ENCODE measurements around the gene RPS6KB2. TPM values are rescaled to one million over a fixed set of nuclear protein-coding genes. Genes with fewer than 3 reads are reported as not detected.
"Not testable (repeated sequence)": the region's sequence is repeated elsewhere in the genome, so short reads cannot be mapped to it uniquely, and the experiment has no call there.

Gene RPS6KB2
- total RNA-seq, 1 donor from 2014 or later: 40.0 TPM

DNA sequence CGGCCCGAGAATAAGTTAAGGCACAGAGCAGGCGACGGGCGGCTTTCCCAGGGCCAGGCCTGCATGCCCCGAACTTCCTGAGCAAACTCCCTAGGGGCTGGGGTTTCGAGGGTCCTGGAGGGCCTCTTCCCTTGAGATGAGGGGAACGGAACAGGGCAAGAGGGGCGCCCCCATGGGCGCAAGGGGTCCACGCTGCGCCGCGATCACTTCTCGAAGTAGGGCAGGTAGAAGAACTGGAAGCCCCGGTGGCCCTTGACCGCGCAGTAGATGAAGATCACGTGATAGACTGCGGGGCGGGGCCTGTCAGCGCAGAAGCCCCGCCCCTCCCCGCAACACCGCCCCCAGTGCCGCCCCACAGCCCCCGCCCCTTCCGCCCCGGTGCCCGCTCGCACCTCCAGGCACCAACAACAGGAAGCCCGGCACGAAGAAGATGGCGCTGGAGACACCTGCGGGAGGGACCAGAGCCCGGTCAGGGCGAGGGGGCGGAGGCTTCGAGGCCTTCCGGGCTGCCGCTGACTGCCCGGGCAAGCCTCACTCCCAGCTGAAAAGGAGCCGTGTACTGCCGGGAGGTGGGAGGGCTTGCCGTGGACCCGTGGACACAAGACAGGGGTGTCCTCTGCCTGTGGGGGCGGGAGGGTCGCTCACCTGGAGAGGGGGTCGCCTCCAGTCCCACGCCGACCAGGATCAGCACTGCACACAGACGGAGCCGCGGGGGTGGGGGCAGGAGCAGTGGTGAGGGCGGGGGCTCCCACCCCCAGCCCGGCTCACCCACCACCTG is 36.3 kb downstream of the RPS6KB2 start:
- H3K36me3 ChIP-seq: no peaks in the 10 kb centered on the region
- H3K27me3 ChIP-seq: no peaks in the 10 kb centered on the region
- ATAC-seq (peak; percentile 85), DNase-seq (peak; percentile 96)
- peaks cover 24% of the 10 kb centered on the region for H3K4me1 ChIP-seq
- peak overlapping the region; percentile 92 for H3K27ac ChIP-seq
- intact Hi-C loops (cut with DNase I): no loop called here
- H3K4me3 ChIP-seq: peak overlapping the region; percentile 73
- H3K9me3 ChIP-seq: no peaks in the 10 kb centered on the region
- TF ChIP-seq CTCF (IDR thresholded peaks at IDR 0.05): no peak

- H3K27me3 ChIP-seq: no peaks in the 10 kb centered on the region
- ATAC-seq (no peak), DNase-seq (no peak)
- H3K4me3 ChIP-seq: peak overlapping the region; percentile 73
- intact Hi-C loops (cut with DNase I): no loop called here
- no peak for TF ChIP-seq CTCF (IDR thresholded peaks at IDR 0.05)
- peak overlapping the region; percentile 92 for H3K27ac ChIP-seq
- no peaks in the 10 kb centered on the region for H3K36me3 ChIP-seq
- no peaks in the 10 kb centered on the region for H3K9me3 ChIP-seq
- H3K4me1 ChIP-seq: peaks cover 26% of the 10 kb centered on the region
Measured at GRCh38 chr11:67465189-67465510, 36.9 kb downstream of the RPS6KB2 start.

DNA sequence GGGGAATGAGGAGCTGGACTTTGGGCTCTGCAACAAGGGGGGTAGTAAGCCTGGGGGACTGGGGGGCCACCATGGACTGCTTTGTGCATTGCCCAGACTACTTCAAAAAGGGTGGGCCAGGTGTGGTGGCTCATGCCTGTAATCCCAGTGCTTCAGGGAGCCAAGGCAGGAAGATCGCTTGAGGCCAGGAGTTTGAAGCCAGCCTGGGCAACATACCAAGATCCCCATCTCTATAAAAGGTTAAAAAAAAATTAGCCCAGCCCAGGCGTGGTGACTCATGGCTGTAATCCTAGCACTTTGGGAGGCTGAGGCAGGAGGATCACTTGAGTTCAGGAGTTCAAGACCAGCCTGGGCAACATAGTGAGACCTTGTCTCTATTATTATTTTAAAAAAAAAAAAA is 37.2 kb downstream of the RPS6KB2 start:
- Histone ChIP-seq H3K27ac (peak overlapping the region; percentile 92), H3K4me1 (peaks cover 26% of the 10 kb centered on the region)
- intact Hi-C loops (cut with DNase I): not testable (repeated sequence)

GRCh38 chr11:67466367-67466766 is 38.1 kb downstream of the RPS6KB2 start:
- intact Hi-C loops (cut with DNase I): no loop called here
- no peak for TF ChIP-seq CTCF (IDR thresholded peaks at IDR 0.05)
- ATAC-seq (no peak), DNase-seq (no peak)
- Histone ChIP-seq H3K9me3 (no peaks in the 10 kb centered on the region), H3K27ac (no peak overlapping the region), H3K4me1 (peaks cover 26% of the 10 kb centered on the region), H3K4me3 (no peak overlapping the region), H3K36me3 (no peaks in the 10 kb centered on the region), H3K27me3 (no peaks in the 10 kb centered on the region)

More for the DNA sequence above, 37.2 kb downstream of the RPS6KB2 start:
- ATAC-seq, DNase-seq, H3K9me3 ChIP-seq, H3K36me3 ChIP-seq, H3K27me3 ChIP-seq: not testable (repeated sequence)
- peak overlapping the region; percentile 73 for H3K4me3 ChIP-seq

GRCh38 chr11:67466962-67467771 is 38.9 kb downstream of the RPS6KB2 start:
- Histone ChIP-seq H3K4me3 (no peak overlapping the region), H3K9me3 (no peaks in the 10 kb centered on the region), H3K27me3 (no peaks in the 10 kb centered on the region), H3K27ac (no peak overlapping the region), H3K4me1 (peaks cover 26% of the 10 kb centered on the region), H3K36me3 (no peaks in the 10 kb centered on the region)
- no peak for TF ChIP-seq CTCF (IDR thresholded peaks at IDR 0.05)
- ATAC-seq (no peak), DNase-seq (peak; percentile 66)
- intact Hi-C loops (cut with DNase I): no loop called here

- Histone ChIP-seq H3K27ac (peak overlapping the region; percentile 93), H3K4me3 (peak overlapping the region; percentile 97), H3K36me3 (no peaks in the 10 kb centered on the region), H3K9me3 (no peaks in the 10 kb centered on the region), H3K4me1 (peaks cover 26% of the 10 kb centered on the region), H3K27me3 (no peaks in the 10 kb centered on the region)
- DNase-seq (peak; percentile 92), ATAC-seq (peak; percentile 7)
- intact Hi-C loops (cut with DNase I): no loop called here
- TF ChIP-seq CTCF (IDR thresholded peaks at IDR 0.05): no peak
Measured at GRCh38 chr11:67468056-67468455, 39.8 kb downstream of the RPS6KB2 start.
